ENCODE data around the gene ZNF429.

GRCh38 chr19:21491146-21491545, 14.3 kb upstream of the ZNF429 start:
- no peak for TF ChIP-seq CTCF (IDR thresholded peaks at IDR 0.05; ENCODE audit: poor library complexity)
- no peak for TF ChIP-seq EZH2 (IDR thresholded peaks at IDR 0.05; ENCODE audit: borderline replicate concordance)

All from hepatocyte (in vitro differentiated cells).